HTERT RPE-1 (cell line): ENCODE measurements around the gene EFNA5.

ENCODE experiments used
- in situ Hi-C: fragments of 300-500 bp; cut with MboI; formaldehyde crosslinking; loops from 4 replicates; pipeline ENCODE4 v1.14.3; 2020; ENCODE audit warnings: low sequenced_read_pairs

The EFNA5 gene

DNA sequence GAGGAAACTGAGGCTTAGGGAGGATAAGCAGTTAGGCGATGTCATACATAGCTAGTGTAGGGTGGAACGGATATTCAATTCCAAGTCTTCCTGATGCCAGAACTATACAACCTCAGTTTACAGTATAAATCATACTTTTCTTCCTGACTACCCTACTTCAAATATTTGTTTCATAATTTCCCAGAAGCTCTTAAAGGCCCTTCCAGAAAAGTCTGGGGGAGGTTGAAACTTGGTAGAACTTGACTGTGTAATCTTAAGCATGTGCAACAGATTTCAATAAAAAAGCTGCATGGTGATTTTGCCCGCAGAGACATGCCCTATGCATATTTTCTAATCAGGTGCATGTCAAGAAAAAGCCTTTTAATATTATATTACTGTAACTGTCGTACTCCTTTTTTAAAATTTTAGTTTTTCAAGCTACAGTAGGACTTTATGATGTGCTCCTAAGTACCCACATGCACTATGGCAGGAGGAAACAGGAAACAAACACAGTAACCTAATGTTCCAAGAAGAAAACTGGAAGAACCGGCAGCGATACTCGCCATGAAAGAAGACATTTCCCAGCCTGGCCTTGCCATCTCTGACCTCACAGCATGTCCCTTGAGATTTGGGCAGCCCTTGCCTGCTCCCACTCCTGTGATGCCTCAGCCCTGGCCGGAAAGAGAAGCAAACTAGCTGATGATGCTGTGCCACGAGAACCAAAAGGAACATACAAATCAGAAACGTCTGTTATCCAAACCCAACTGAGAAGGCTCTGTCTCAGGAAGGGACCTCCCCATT is 266.0 kb downstream of the EFNA5 start:
- in situ Hi-C loops: no loop called here

DNA sequence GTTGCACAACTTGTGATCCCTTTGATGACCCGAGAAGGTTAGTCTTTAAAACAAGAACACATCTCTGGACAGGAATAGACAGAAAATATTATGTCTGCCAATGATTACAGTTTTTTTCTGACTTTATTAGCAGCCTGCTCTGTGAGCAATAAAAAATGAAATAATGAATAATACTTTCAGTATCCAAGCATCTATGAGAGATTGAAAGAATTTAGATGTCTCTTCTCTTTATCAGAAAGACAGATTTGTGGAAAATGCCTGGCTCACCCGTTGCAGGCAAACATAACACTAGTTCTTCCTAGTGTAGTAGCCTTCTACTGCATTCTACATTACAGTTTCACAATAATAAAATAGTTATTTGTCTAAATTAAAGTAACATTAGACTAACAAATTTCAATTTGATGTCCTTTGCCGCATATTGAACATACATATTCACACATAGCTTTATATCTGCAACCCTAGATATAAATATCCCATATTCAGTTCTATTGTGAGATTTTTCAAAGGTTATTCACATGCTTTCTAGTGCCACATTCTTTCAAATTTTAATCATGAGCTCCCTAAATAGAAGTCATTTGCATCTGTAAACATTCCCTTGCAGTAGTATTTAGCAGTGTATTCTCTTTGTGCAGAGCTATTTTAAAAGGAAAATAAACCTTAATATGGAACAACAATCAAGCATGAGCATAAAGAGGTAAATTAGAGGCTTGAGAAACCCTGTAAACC is 267.3 kb downstream of the EFNA5 start:
- in situ Hi-C loops: no loop called here

DNA sequence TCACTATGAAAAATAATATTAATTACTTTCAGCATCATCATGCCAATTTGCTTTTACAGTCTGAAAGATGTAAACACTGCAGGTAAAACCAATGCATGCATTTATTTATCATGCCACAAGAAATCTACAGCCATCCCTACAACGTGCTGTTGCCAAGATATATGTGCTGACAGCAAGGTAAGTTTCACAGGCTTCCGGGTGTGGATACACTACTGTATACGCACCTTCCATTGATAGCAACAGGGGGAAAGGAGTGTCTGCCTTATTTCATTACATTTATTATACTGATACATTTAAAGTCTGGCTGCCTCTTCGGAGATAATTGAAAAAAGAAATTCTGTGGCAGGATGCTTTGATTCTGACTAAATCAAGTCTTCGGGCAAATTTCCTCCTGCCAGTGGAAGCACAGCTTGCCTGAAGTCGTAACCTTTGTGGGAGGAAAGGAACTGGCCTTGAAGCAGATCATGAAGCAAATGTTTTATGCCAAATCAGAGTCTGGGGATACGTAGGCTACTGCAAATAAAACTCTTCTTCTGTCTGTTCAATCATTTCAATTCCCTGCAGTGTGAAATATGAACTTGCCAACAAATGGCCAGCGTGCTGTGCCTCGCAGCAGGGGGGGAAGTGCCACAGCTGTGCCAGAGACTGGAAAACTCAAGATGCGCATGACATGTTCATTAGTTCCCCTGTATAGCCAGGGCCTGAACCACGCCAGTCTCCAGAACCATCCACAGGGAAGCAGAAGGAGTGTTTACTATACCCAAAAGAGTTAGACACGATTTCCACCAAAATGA is 268.1 kb downstream of the EFNA5 start:
- in situ Hi-C loops: no loop called here

DNA sequence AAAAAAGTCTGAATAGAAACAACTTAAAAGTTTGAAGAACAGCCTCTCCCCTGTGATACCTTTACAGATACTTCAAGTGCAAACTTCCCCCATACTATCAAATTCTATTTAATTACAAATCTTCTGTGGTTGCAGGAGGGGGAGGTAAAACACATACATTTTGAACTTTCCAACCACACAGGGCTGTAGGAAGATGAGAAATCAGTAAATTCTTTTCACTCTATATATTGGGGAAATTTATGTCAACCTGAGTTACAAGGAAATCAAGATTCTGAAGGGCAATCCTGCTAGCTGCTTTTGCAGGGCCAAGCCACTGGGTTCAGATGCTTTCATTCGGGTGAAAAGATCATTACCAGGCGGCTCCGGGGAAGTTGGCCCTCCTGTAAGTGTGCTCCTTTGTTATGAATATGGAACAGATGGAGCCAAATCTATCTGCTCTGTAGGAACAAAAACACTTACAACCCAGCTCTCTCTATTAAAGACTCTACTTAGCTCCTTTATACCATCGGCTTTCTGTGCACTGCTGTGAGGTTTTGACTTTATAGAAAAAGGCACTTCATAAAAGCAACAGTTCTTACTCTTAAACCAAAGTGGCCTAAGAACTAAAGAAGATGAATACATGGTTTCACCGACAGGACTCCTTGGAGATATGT is 269.1 kb downstream of the EFNA5 start:
- in situ Hi-C loops: no loop called here

DNA sequence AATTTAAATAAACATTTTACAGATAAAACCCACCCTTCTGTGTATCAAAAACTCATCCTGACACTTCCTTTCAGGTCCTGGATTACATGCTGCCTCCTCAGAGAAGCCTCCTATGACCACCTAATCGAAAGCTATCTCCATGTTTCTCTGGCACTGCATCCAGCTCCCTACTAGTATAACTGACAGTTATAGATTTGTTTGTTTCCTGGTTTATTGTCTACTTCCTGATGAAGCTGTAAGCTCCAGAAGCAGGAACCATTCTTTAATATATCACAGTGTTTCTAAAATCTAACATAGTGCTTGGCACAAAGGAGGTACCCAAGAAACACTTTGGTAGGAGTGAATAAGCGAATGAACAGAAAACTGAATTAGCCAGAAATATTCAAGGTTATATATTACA is 270.4 kb downstream of the EFNA5 start:
- in situ Hi-C loops: no loop called here

DNA sequence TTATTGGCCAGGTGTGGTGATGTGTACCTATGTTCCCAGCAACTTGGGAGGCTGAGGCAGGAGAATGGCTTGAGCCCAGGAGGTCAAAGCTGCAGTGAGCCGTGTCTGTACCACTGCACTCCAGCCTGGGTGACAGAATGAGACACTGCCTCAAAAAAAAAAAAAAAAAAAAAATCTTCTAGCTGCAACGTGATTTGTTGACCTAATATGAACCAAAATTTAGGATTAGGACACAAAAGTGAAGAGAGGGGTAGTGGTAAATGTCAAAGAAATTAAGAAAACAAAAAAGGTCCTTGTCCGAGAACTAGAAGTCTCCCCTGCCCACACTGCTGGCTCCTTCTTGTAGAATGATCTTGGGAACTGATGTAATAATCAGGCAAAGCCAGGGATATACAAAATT is 272.0 kb downstream of the EFNA5 start:
- in situ Hi-C loops: no loop called here

DNA sequence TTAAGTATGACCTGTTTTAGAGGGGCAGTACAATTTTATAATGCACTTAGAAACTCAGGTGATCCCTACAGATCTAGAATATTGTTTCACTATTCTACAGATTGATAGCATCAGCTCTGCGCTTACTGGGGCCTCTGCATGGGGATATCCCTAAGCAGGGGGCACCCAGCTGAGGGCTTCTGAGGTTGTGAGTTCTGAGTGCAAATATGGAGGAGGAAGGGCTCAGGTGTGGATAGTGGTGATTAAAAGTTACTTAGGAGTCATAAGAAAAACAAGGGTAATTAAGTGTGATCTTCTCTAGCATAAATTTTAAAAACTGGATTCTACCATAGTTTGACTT is 274.4 kb downstream of the EFNA5 start:
- in situ Hi-C loops: no loop called here

DNA sequence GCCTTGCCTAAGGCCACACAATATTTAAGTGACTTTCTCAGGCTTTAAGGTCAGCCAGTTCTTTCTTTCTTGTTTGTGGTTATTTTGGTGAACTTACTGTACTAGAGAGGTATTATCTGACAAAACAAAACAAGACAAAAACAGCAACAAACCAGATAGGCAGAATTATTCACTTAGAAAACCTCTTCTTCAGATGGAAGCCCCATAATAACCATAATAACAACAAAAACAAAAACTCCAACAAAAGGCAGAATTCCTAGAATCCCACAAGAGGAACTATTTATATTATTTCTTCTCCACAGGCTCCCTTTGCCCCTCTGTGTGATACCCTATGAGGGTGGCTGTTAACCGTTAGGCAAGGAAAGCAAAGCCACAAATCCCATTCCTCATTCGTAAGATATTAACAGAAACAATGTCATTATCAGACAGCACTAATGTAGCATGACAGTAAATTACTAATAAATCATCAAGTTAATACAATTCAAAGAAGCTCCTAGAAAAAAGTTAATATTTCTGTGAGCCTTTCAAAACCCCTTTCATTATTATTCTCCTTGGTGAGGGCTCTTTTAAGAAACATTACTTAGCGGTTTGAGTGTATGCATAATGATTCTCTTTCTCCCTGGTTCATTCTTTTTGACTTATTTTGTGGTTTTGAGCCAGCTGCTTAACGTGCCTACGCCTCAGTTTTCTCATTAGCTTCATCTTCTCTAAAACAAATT is 274.9 kb downstream of the EFNA5 start:
- in situ Hi-C loops: no loop called here

DNA sequence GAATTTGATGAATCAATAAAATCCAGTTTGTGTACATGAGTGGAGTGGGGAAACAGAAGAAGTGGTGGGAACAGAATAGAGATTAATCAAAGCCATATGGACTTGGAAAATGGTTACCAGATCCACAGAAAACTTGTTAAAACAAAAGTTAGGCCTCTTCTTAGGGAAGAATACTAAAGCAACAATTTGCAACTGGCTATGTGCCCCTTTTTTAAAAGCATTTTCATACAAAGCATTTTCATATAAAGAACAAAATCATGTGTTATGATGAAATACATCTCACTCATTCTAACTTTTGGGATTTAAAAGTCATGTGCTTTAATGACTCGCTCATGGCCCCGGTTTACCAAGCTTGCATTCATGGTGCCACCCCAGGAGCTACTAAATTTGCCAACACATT is 276.9 kb downstream of the EFNA5 start:
- in situ Hi-C loops: no loop called here

DNA sequence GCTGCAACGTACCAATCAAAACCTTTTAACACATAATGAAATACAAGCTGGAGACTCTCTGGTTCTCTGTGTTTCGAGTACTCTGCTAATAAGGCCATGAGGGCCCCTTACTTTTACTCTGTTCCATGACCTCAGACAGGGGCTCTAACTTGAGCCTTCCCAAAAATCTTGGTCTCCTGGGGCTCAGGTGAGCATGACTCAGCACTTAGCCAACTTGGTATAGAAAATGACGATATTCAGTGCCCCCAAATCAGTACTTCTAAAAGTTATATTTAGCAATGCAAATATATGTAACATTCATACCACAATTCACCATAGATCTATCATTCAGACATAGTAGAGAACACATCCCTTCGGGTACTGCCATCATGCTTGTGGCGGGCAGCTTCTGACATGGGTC is 278.9 kb downstream of the EFNA5 start:
- in situ Hi-C loops: no loop called here

DNA sequence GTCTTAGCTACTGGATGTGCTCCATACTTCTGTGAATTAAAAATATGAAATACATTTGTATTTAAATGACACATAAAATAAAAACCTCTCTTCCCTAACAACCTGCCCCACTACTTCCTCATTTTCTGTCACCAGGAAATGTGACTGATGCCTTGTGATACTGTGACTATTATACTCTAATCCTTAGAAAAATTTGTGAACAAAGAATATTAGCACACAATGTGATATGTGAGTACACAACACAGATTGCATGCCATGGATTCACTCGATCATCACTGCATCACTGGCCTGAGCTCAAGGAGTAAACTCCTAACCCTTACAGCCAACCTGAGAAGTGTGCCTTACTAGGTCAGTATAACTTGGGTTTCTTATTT is 281.0 kb downstream of the EFNA5 start:
- in situ Hi-C loops: no loop called here

DNA sequence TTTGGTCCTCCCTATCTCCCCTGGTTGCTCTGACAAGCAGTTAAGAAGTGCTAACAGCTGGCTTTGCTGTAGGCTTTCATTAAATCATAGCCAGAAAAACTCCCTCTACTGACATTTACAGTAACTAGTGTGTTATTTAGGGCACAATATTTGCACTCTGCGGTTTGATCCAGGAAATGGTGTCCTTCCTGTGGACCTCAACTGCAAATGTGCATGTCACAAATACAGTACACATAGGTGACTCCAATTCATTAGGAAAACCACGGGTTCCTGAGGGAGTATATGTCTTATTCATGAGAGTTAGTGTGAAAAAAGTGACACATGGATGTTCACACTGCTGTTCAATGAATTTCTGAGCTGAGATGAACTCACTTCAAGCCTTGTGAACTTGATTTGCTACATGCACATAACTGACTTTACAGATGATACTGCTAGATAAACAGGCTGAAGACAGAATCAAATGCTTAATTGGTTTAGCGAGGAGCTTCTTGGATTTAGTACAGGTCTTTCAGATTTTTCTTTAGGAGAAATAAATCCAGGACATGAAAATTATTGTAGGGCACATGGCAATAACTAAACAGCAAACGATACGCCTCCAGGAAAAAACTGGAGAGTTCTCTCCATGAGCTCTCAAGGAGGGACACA is 281.5 kb downstream of the EFNA5 start:
- in situ Hi-C loops: no loop called here

DNA sequence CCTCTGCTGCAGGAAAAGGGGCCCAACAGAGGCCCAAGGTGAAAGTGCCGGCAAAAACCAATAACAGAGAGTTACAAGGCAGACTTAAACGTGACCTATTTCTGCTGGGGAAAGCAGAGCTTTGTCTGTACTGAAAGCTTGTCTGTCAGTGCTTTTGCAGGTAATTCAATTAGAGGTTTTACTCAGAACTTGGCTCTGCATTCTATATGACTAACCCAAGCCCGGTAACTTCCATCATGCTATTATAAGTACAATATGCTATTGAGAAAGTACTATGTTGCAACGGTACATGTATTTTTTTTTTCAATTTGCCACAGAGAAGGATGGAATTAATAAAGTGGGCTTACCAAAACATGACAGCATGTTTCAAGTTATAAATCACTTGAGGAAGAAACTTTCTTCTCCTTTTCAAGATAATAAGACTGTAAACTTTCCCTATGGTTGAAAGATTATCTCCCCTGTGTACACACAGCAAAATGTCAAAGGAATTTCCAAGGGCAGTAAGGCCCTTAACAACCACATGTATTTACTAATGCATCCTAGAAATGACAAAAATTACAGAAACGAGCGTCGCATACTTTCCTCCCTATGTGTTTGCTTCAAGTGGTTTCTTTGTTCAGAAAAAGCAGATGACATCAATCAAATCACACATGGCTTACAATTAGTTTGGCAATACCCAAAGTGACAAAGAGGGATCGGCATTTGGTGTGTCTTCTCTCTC is 282.4 kb downstream of the EFNA5 start:
- in situ Hi-C loops: no loop called here

DNA sequence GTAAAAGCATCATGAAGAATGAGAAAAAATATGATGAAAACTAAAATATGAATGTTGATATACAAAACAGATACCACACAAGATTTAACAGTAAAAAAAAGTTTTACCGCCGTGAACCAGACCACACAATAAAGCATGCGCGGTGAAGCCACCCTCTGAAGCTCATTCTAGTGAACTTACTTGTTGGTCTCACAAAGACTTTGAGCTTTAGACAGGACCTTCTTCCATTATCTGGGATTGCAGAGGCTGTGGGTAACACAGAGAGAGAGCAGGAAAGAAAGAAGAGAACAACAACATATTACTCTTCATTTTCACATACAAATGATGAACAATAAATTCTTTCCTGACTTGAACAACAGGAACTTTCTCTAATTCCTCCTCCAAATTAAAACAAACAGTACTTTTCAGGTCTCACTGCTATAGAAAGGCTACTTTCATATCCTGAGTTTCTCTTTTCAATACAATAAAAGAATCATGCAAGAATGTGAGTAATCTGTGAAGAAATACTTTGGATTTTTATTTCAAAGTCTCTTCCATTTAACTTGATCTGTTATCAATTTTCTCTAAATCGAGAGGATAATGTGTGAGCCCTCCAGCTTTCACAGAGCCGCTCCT is 283.1 kb downstream of the EFNA5 start:
- in situ Hi-C loops: no loop called here

DNA sequence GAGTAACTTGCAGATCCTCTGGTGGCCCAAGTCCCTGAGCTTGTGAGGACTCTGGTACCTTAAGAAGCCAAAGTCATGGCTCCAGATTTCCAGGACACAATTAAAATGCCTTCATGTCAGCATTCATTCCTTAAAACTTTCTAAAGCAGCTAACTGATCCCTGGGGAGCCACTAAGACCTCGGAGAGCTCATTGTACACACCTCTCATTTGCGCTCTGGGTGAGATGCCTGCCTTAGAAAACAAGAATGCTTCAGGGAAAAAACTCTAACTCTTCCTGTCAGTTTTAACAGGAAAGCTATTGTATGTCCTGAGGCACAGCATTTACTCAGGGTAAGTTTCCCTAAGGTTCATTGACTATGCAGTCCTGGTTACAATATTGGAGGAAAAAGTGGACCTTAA is 285.0 kb downstream of the EFNA5 start:
- in situ Hi-C loops: no loop called here

DNA sequence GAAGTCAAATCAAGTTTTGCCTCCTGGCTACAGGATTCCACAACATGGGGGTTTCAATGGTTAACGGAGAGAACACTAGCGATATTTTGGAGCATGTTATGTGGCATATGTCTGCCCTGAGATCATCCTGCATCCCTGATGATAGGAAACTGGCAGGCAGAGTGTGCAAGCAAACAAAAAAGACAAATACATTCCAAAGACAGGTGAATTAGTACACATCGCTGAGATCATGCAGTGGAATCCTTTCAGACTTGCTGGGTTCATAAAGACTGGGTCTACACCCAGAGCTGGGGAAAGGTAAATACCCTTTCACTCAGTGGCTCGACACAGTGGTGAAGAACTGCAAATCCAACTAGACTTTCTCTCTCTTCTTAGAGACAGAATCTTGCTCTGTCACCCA is 286.5 kb downstream of the EFNA5 start:
- in situ Hi-C loops: no loop called here

DNA sequence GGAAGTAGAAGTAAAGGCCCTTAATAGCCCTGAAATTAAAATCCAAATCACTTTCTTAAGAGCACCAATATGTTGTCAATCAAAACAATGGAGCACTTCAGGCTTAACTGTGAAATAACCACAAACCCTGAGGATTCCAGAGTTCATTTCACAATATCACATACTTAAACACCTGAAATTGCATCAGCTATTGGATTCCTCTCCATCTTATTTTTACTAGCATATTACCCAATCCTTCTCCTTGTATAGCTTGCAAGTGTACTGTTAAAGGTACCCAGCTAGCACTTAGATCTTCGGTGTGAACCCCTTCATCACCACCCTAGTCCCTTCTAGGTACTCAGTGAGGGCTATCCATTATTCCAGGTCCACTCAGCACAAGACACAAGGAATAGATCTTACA is 287.3 kb downstream of the EFNA5 start:
- in situ Hi-C loops: no loop called here

DNA sequence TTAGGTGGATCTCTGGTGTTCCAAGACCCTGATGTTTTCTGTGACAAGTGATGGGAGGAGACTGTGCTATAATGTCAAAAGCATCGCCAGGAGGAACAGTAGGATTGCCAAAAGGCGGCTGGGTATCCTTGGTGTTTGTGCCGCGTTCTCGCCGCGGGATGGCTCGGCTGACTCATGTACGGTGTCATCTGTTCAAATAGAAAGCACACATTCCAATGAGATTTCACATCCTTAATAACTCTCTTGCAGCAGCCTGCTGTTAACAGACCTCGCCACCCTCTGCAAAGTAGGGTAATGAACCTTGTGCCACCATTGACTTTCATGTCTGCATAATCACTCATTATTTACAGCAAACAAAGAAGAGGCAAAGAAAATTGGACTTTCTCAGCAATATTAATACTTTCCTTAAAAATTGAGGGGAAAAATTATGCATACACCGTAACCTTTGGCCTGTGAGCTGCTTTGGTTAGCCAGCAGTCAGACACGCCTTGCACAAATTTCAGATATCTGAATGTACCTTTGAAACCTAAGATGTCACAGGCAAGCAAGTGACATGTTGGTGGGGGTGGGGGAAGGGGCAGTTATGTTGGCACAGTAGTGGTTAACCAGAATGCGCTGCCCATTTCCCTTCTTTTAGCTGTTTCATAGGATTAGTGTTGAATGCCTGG is 289.4 kb downstream of the EFNA5 start:
- in situ Hi-C loops: no loop called here

DNA sequence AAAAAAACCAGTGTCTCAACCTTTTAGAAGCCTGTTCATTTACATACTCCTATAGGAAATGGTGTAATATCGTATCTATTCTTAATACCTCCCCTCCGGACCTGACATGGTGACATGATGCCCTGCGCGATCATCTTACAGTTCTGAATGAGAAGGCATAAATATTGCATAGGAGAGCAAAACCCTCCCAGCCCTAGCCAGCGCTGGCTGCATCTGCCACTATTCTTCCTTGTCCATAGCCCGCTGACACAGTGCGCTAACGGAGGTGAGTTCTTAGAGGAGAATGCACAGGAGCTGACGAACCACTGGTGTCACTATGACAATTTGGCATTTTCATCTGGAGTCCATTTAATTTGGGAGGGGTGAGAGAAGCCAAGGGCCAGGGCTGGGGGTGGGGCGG is 290.1 kb downstream of the EFNA5 start:
- in situ Hi-C loops: no loop called here
